HG02840 (cell line): ENCODE data around the gene COX7A1.

Experiments used
- ATAC-seq: cut with Tn5 transposase; IDR thresholded peaks from one replicate; pipeline ENCODE4 v1.9.1; 2021; ENCODE audit warnings: mild to moderate bottlenecking, moderate library complexity, moderate number of reproducible peaks; ENCODE audit not compliant: unreplicated experiment, low FRiP score

Gene COX7A1

GRCh38 chr19:36113894-36114720, 38.1 kb downstream of the COX7A1 start:
- peak; percentile 0 for ATAC-seq

- ATAC-seq, result no peak
These were observed 38.8 kb downstream of the COX7A1 start for GRCh38 chr19:36113425-36113824.

GRCh38 chr19:36112678-36113077, 39.6 kb downstream of the COX7A1 start:
- ATAC-seq, result no peak

GRCh38 chr19:36111200-36111539, 41.1 kb downstream of the COX7A1 start:
- no peak for ATAC-seq

GRCh38 chr19:36110487-36111199, 41.6 kb downstream of the COX7A1 start, which contains the start of gene OVOL3:
OVOL3 (plus strand) TSS chr19:36111143; CDS start chr19:36111203, 60 bp downstream.
- ATAC-seq, result no peak

GRCh38 chr19:36108684-36109083, 43.6 kb downstream of the COX7A1 start:
- ATAC-seq, result no peak

GRCh38 chr19:36106991-36107390, 45.3 kb downstream of the COX7A1 start:
- no peak for ATAC-seq

GRCh38 chr19:36106441-36106840, 45.8 kb downstream of the COX7A1 start:
- no peak for ATAC-seq

GRCh38 chr19:36103842-36104552, 48.2 kb downstream of the COX7A1 start:
- ATAC-seq, result no peak

- ATAC-seq, result no peak
These were observed 49.1 kb downstream of the COX7A1 start for GRCh38 chr19:36103040-36103626.

GRCh38 chr19:36101550-36102327, 50.5 kb downstream of the COX7A1 start:
- ATAC-seq, result no peak
